Upper lobe of left lung (tissue), 6 donors: ENCODE data around the gene PAWR. TPM values are rescaled to one million over a fixed set of nuclear protein-coding genes. Genes with fewer than 3 reads are reported as not detected.

ENCODE experiments used
- ATAC-seq, 2 donors: fragments of 200-7000 bp; cut with Tn5 transposase; one replicate each; pipeline ENCODE4 v1.9.1; 2022; ENCODE audit warnings: mild to moderate bottlenecking in 2 of 2, moderate library complexity in 2 of 2; ENCODE audit not compliant: low FRiP score in 2 of 2
- DNase-seq, 2 donors: peaks; one replicate each; pipeline ENCODE4 v3.0.0-alpha.2; 2019 to 2020
- H3K27ac ChIP-seq, 4 donors: fragments of 200-600 bp; sonication (generic); one replicate each; pipeline ENCODE4 v1.5.1; 2016 to 2019
- H3K27me3 ChIP-seq, 4 donors: fragments of 200-600 bp; sonication (generic); one replicate each; pipeline ENCODE4 v1.5.1; 2017 to 2019
- H3K36me3 ChIP-seq, 4 donors: fragments of 200-600 bp; sonication (generic); one replicate each; pipeline ENCODE4 v1.5.1; 2016 to 2019
- H3K4me1 ChIP-seq, 4 donors: fragments of 200-600 bp; sonication (generic); one replicate each; pipeline ENCODE4 v1.5.1; 2018 to 2019
- H3K4me3 ChIP-seq, 4 donors: fragments of 200-600 bp; sonication (generic); one replicate each; pipeline ENCODE4 v1.5.1; 2017 to 2019; ENCODE audit warnings: mild to moderate bottlenecking in 2 of 4, moderate library complexity in 1 of 4
- H3K9me3 ChIP-seq, 4 donors: fragments of 200-600 bp; sonication (generic); one replicate each; pipeline ENCODE4 v1.5.1; 2018 to 2019
- EP300 ChIP-seq, 4 donors: sonication (generic); formaldehyde crosslinking; IDR thresholded peaks; one replicate each; pipeline ENCODE4 v1.5.1; 2017; ENCODE audit warnings: antibody characterized with exemption in 4 of 4, control low read depth in 2 of 4
- POLR2A ChIP-seq, 4 donors: fragments of 450-650 bp; IDR thresholded peaks; one replicate each; pipeline ENCODE4 v1.5.1; 2016 to 2017; ENCODE audit warnings: antibody characterized with exemption in 4 of 4, mild to moderate bottlenecking in 2 of 4
- POLR2AphosphoS5 ChIP-seq, 2 donors: sonication (generic); formaldehyde crosslinking; IDR thresholded peaks; one replicate each; pipeline ENCODE4 v1.5.1; 2017; ENCODE audit warnings: antibody characterized with exemption in 2 of 2
- WGBS, 2 donors: methylation state at CpG; one replicate each; pipeline ENCODE4 v1.1.5; 2017 to 2018; 5-methylcytosine and 5-hydroxymethylcytosine counted together
- total RNA-seq, 6 donors: library from RNA; depleted of rRNA in 4 of 6; stranded (reverse); fragments of >200 nt in 4 of 6; gene quantifications; one replicate each; pipeline versions ENCODE4 v1.1.0 to v1.2.1, GENCODE V29; 2016 to 2021
- TF ChIP-seq, protein P1 (sequence below), 6 experiments: fragments of 450-650 bp in 4 of 6; fragments of 200-600 bp in 2 of 6; sonication (generic) in 2 of 6; IDR thresholded peaks; one replicate each; pipeline ENCODE4 v1.5.1; 2016 to 2019; ENCODE audit warnings: antibody characterized with exemption in 6 of 6
- donor health status: DM: no; HTN: no; CAD: no; lungs with moderate emphysema.
- donor health status: DM: no; HTN: yes; CAD: no; lungs with severe emphysema.

Gene PAWR
- total RNA-seq, 6 donors from 2014 or later, result 45.1 to 88.0 (median 58.3) TPM

DNA sequence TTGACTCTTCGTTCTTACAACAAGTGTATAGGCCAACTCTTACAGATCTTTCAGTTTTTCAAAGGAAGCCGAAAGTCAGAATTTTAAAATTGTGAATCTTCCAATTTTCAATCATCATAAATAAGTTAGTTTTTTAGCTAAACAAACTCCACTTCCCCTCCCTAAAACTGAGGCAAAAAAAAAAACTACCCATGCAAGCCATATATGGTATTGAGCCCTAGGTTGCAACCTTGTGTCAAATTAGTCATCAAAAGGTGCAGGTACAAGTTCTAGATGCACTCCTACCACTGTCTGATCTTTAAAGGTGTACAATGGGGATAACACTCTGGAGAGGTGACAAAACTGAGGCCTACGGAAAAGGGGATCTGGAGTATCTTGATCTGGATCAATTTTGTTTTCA is 97.9 kb downstream of the PAWR start:
- H3K4me3 ChIP-seq, result no peak overlapping the region
- H3K9me3 ChIP-seq, result no peaks in the 10 kb centered on the region
- 95 to 98% methylated on average over 3 of the region's 3 CpGs for WGBS, 2 donors
- H3K36me3 ChIP-seq, result peaks cover 0 to 4% (median 0%) of the 10 kb centered on the region in 4 donors
- H3K27me3 ChIP-seq, result no peaks in the 10 kb centered on the region
- no peak for ATAC-seq
- DNase-seq, result no peak
- TF ChIP-seq, protein P1, sequence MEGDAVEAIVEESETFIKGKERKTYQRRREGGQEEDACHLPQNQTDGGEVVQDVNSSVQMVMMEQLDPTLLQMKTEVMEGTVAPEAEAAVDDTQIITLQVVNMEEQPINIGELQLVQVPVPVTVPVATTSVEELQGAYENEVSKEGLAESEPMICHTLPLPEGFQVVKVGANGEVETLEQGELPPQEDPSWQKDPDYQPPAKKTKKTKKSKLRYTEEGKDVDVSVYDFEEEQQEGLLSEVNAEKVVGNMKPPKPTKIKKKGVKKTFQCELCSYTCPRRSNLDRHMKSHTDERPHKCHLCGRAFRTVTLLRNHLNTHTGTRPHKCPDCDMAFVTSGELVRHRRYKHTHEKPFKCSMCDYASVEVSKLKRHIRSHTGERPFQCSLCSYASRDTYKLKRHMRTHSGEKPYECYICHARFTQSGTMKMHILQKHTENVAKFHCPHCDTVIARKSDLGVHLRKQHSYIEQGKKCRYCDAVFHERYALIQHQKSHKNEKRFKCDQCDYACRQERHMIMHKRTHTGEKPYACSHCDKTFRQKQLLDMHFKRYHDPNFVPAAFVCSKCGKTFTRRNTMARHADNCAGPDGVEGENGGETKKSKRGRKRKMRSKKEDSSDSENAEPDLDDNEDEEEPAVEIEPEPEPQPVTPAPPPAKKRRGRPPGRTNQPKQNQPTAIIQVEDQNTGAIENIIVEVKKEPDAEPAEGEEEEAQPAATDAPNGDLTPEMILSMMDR (IDR thresholded peaks at IDR 0.05), result no peak
- TF ChIP-seq POLR2A (IDR thresholded peaks at IDR 0.05) (no peak), EP300 (IDR thresholded peaks at IDR 0.05) (no peak), POLR2AphosphoS5 (IDR thresholded peaks at IDR 0.05) (no peak)
- H3K4me1 ChIP-seq, result no peaks in the 10 kb centered on the region
- no peak overlapping the region for H3K27ac ChIP-seq

DNA sequence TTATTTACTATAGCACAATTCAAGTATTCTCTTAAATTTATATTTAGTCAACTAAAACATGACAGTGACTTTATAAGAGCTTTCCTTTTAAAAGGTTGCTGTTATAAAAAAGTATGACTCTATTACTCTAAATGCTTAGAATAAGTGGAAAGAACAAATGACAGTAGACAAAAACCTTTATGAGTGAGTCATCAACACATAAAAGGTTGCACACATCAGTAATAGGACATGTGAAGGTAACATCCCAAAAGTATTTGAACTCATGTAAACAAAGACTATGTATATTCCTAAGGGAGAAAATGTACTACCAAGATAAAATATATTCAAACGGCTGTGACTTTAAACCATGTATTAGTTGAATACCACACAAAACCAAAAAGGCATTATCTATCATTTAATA is 98.8 kb downstream of the PAWR start:
- 84% methylated on average over 1 of the region's 1 CpG for WGBS, 2 donors
- TF ChIP-seq, protein P1 (IDR thresholded peaks at IDR 0.05), result no peak
- TF ChIP-seq EP300 (IDR thresholded peaks at IDR 0.05), result no peak
- TF ChIP-seq POLR2AphosphoS5 (IDR thresholded peaks at IDR 0.05), result no peak
- no peak for TF ChIP-seq POLR2A (IDR thresholded peaks at IDR 0.05)
- Histone ChIP-seq H3K36me3 (peaks cover 0 to 4% (median 0%) of the 10 kb centered on the region in 4 donors), H3K27ac (no peak overlapping the region), H3K4me3 (no peak overlapping the region), H3K9me3 (no peaks in the 10 kb centered on the region), H3K4me1 (no peaks in the 10 kb centered on the region), H3K27me3 (no peaks in the 10 kb centered on the region)
- no peak for ATAC-seq
- no peak for DNase-seq

DNA sequence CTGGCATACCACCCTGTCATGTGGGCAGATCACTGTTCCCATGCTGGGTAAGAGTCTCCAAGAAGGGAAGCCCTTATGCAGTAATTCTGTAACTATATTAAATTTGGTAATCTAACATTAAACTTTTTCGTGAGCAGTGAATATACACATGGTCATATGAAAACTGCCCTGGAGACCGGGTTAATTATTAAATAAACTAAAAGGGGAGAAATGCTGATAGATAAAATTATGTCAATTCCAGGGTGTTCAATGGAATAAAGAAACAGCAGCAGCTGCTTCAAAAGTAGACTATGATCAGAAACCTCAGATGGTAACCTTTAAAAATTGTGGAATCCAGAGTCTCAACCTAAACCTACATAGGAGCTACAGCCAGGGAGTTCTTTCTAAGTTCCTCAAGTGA is 100.0 kb downstream of the PAWR start:
- ATAC-seq, result no peak
- Histone ChIP-seq H3K4me1 (no peaks in the 10 kb centered on the region), H3K4me3 (no peak overlapping the region), H3K36me3 (peaks cover 0 to 4% (median 0%) of the 10 kb centered on the region in 4 donors), H3K27me3 (no peaks in the 10 kb centered on the region), H3K27ac (no peak overlapping the region), H3K9me3 (no peaks in the 10 kb centered on the region)
- DNase-seq, result no peak
- 93 to 95% methylated on average over 2 of the region's 2 CpGs for WGBS, 2 donors
- TF ChIP-seq EP300 (IDR thresholded peaks at IDR 0.05), result no peak

DNA sequence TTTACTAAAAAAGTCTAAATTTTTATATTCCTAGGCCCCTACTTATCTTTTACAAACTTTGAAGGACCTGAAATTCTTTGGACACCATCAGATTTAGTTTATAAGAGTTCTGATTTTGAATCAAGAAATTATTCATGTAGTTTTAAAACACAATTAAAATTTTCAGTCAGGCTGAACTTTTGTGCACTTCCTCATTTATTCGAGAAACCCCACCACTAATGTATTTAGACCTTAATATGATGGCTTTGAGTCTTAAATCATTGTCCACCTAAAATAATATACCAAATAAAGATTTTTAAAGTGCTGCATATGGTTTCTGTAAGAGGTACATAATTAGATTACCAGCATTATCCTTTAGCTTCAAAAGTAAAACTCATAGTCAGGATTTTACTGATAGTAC is 103.4 kb downstream of the PAWR start:
- no peak for TF ChIP-seq POLR2AphosphoS5 (IDR thresholded peaks at IDR 0.05)
- TF ChIP-seq, protein P1 (IDR thresholded peaks at IDR 0.05), result no peak
- TF ChIP-seq POLR2A (IDR thresholded peaks at IDR 0.05), result no peak
- no peak overlapping the region for H3K4me3 ChIP-seq
- no peak overlapping the region for H3K27ac ChIP-seq
- no peaks in the 10 kb centered on the region for H3K9me3 ChIP-seq
- no peak for DNase-seq
- peaks cover 0 to 1% (median 0%) of the 10 kb centered on the region in 4 donors for H3K36me3 ChIP-seq
- H3K4me1 ChIP-seq, result no peaks in the 10 kb centered on the region
- H3K27me3 ChIP-seq, result no peaks in the 10 kb centered on the region
- ATAC-seq, result no peak
- WGBS, 2 donors, result 63 to 84% methylated on average over 1 of the region's 1 CpG

DNA sequence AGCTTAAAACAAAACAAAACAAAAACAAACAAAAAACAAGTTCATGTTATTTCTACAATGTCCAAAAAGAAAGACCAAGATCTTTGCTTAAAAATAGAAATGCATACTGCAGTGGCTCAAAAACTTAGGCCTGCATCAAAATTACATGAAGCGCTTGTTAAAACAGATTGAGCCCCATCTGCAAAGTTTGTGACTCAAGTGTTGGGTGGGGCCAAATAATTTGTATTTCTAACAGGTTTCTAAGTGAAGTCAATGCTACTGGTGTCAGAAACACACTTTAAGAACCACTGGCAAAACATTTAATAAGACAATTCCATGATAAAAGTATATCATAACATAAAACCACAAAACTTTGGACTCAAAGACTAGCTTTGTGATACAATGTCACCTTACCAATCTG is 105.6 kb downstream of the PAWR start:
- H3K36me3 ChIP-seq, result no peaks in the 10 kb centered on the region
- no peak for DNase-seq
- WGBS, 2 donors, result 97 to 100% methylated on average over 1 of the region's 1 CpG
- no peaks in the 10 kb centered on the region for H3K9me3 ChIP-seq
- H3K4me3 ChIP-seq, result no peak overlapping the region
- TF ChIP-seq POLR2A (IDR thresholded peaks at IDR 0.05) (no peak), POLR2AphosphoS5 (IDR thresholded peaks at IDR 0.05) (no peak), EP300 (IDR thresholded peaks at IDR 0.05) (no peak)
- TF ChIP-seq, protein P1 (IDR thresholded peaks at IDR 0.05), result no peak
- ATAC-seq, result no peak
- H3K4me1 ChIP-seq, result no peaks in the 10 kb centered on the region
- H3K27ac ChIP-seq, result no peak overlapping the region
- H3K27me3 ChIP-seq, result no peaks in the 10 kb centered on the region
